GM12865 (cell line): Measurements from ENCODE around the gene RNGTT.

Experiments
- DNase-seq: peaks from one replicate; pipeline ENCODE4 v3.0.0; 2010; ENCODE audit warnings: low read depth
- H3K4me3 ChIP-seq: 2 replicates; pipeline ENCODE4 v1.5.1; 2011; ENCODE audit warnings: mild to moderate bottlenecking, low read depth, low read length, control low read depth
- TF ChIP-seq, protein P1 (sequence below): IDR thresholded peaks from 2 replicates; pipeline ENCODE4 v1.5.1; 2011; ENCODE audit warnings: low read length, control low read depth, low read depth, inconsistent platforms; ENCODE audit not compliant: insufficient read depth; ENCODE audit errors: missing control alignments

RNGTT gene

DNA sequence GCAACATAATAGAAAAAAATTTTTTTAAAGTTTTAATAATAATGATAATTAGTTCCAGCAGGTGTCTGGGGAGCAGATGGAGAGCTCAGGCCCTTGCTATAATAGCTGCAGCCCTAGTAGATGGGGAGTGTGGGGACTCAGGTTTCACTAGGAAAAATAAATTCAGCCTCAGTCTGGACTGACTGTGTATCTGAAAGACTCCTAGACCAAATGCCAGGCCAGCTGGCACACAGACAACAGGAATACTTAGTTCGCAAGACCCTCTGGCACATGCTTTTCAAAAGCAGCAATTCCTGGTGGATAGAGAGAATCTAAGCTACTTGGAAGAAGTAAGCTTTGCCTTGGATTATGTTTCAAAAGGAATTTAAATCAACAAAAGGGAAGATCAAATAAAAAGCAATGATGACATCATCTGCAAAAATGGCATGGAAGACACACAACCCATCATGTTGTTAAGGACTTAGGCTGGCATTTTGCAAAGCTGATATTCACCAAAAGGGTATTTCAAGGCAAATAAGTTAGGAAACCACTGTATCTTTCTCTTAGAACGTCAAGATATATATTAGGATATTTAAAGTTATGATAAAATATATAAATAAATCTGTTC lies 107.8 kb downstream of the RNGTT start:
- TF ChIP-seq, protein P1, sequence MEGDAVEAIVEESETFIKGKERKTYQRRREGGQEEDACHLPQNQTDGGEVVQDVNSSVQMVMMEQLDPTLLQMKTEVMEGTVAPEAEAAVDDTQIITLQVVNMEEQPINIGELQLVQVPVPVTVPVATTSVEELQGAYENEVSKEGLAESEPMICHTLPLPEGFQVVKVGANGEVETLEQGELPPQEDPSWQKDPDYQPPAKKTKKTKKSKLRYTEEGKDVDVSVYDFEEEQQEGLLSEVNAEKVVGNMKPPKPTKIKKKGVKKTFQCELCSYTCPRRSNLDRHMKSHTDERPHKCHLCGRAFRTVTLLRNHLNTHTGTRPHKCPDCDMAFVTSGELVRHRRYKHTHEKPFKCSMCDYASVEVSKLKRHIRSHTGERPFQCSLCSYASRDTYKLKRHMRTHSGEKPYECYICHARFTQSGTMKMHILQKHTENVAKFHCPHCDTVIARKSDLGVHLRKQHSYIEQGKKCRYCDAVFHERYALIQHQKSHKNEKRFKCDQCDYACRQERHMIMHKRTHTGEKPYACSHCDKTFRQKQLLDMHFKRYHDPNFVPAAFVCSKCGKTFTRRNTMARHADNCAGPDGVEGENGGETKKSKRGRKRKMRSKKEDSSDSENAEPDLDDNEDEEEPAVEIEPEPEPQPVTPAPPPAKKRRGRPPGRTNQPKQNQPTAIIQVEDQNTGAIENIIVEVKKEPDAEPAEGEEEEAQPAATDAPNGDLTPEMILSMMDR, result no peak
- no peak for DNase-seq
- H3K4me3 ChIP-seq, result no peak overlapping the region

DNA sequence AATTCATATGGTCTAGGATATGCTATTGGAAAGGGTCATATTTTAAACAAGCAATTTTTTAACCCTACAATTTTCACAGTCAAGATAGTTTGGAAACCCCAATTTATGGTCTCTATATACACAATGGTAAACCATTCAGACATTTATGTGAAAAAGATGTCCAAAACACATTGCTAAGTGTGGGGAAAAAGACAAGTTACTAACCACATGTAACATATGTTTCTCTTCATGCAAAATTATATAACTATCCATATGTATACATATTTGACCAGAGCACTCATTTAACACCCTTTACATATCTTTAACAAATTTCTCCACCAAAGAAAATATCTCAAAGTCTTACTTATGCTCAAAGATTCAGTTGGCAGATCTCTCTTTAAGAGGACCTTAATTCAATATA lies 110.6 kb downstream of the RNGTT start:
- no peak for DNase-seq
- H3K4me3 ChIP-seq, result no peak overlapping the region
- TF ChIP-seq, protein P1, result no peak

DNA sequence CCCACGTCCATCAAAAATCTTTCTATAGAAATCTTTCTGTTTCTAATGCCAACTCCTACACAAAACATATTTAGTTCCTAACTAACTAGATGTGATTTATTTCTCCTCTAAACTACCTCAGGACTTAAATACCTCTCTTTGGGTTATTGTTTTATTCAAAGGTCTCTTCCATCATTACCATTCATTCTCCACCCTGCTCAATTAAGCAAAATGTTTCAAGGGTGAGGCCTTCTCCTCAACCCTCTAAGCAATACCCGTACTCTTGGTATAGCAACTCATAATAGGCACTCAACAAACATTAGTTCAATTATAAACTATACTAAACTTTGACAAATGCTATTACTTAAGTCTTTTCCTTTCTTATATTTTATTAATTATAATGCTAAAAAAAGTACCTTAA lies 111.4 kb downstream of the RNGTT start:
- TF ChIP-seq, protein P1, result no peak
- no peak for DNase-seq
- H3K4me3 ChIP-seq, result no peak overlapping the region

DNA sequence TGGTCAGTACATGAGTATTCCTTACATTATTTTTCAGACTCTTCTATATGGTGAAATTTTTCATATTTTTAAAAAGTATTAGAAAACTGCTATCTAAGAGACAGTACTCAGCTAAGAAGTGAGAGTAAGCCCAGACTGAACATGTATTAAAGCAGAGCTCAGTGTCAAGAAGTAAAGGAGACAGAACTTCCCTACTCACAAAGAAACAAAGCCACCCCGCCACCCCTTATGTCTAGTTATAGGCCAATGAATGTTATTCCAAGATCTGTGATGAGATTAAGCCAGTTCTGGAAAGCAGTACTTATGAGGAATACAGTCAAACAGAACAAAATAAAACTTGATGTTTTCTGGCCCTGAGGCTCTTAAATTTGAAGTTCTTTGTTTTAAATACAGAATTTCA lies 114.5 kb downstream of the RNGTT start:
- no peak for DNase-seq
- H3K4me3 ChIP-seq, result no peak overlapping the region

DNA sequence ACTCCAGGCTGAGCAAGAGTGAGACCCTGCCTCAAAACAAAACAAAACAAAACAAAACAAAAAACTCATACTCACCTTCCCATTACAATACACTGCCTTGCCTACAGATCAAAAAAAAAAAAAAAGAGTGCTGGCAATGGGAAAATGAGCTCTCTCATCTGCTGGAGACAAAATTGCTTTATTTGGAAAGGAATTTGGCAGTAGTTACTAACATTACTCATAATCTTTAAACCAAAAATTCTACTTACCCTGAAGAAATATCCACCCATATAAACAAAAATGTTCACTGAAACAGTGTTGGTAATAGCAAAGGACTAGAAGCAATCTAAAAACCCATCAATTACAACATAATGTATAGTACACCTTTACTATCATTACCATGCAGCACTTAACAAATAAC lies 120.4 kb downstream of the RNGTT start:
- no peak overlapping the region for H3K4me3 ChIP-seq
- TF ChIP-seq, protein P1, result no peak
- DNase-seq, result no peak

More for the DNA sequence above, 114.5 kb downstream of the RNGTT start:
- TF ChIP-seq, protein P1, result no peak

DNA sequence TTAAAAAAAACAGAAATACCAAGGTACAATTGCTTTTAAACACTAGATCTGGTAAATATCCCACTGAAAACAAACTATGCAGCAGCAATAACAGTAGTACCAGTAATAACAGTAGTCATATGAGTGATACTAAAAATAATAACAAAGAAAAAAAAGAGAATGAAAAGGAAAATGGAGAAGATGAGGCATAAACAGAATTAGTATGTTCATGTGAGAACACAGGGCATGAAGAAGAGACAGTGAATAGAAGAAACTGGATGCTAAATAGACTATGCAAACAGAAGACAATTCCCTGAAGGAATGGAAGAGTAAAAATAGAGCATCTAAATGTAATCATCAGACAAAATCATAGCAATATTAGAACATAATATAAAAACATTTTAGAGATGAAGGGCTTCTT lies 121.1 kb downstream of the RNGTT start:
- DNase-seq, result no peak
- TF ChIP-seq, protein P1, result no peak
- H3K4me3 ChIP-seq, result no peak overlapping the region
